H1 (cell line): Measurements from ENCODE around the gene ZNF512B. TPM values are rescaled to one million over a fixed set of nuclear protein-coding genes. Genes with fewer than 3 reads are reported as not detected.

Experiments used
- BRCA1 ChIP-seq: IDR thresholded peaks from 2 replicates; pipeline ENCODE4 v1.6.1; 2012; ENCODE audit warnings: low read depth, low read length, improper control_type of control experiment
- JUN ChIP-seq: IDR thresholded peaks from 2 replicates; pipeline ENCODE4 v1.6.1; 2011; ENCODE audit warnings: low read depth, mild to moderate bottlenecking, improper control_type of control experiment, low read length
- JUND ChIP-seq: IDR thresholded peaks from 2 replicates; pipeline ENCODE4 v1.6.1; 2011; ENCODE audit warnings: mild to moderate bottlenecking, improper control_type of control experiment, low read length
- KDM4A ChIP-seq: IDR thresholded peaks from one replicate; pipeline ENCODE4 v1.7.1; 2012; ENCODE audit warnings: low read depth, mild to moderate bottlenecking, moderate library complexity, low read length, inconsistent platforms; ENCODE audit not compliant: severe bottlenecking
- KDM5A ChIP-seq: fragments of 200-600 bp; IDR thresholded peaks from 2 replicates; pipeline ENCODE4 v1.7.1; 2012; ENCODE audit warnings: mild to moderate bottlenecking, low read length, inconsistent platforms, mixed read lengths
- PHF8 ChIP-seq: fragments of 200-600 bp; sonication (generic); conservative IDR thresholded peaks from 2 replicates; pipeline ENCODE4 v1.7.1; 2012; ENCODE audit warnings: low read depth, mild to moderate bottlenecking, inconsistent platforms, low read length, moderate library complexity
- RAD21 ChIP-seq, 2 experiments: IDR thresholded peaks in 1 of 2; conservative IDR thresholded peaks in 1 of 2; 2 replicates each; pipeline ENCODE4 v1.6.1; 2011; ENCODE audit warnings: low read depth in 2 of 2, low read length in 2 of 2, improper control_type of control experiment in 1 of 2, inconsistent platforms in 1 of 2, mild to moderate bottlenecking in 1 of 2, moderate library complexity in 1 of 2
- TAF1 ChIP-seq: IDR thresholded peaks from 2 replicates; pipeline ENCODE4 v1.6.1; 2011; ENCODE audit warnings: mild to moderate bottlenecking, low read depth, low read length
- polyA plus RNA-seq, 7 experiments: library from polyadenylated mRNA; depleted of rRNA in 3 of 7; stranded (reverse) in 5 of 7; unstranded in 2 of 7; fragments of >200 nt in 5 of 7; fragments of 200-250 nt in 2 of 7; gene quantifications; 1 replicate in 5 of 7; 2 replicates in 1 of 7; 4 replicates in 1 of 7; pipeline versions ENCODE4 v1.2.1 to v1.2.3, GENCODE V29; 2011 to 2013; ENCODE audit warnings: missing spikeins in 2 of 7, mixed read lengths in 2 of 7
- total RNA-seq: library from RNA; stranded (reverse); fragmentation: NEBNext Ultra II Directional; extraction: Animal tissue kit (Norgen Biotek cat#: 25700); gene quantifications from 2 replicates; pipeline ENCODE4 v1.2.1, GENCODE V29; 2021
- TF ChIP-seq, protein P1 (sequence below): fragments of 300-600 bp; sonication (generic); IDR thresholded peaks from 2 replicates; pipeline ENCODE4 v1.7.1; 2012; ENCODE audit warnings: low read length, moderate library complexity, mild to moderate bottlenecking, inconsistent platforms; ENCODE audit not compliant: insufficient replicate concordance

The ZNF512B gene
- total and polyA plus RNA-seq, 2 of the 8 experiments (the other 6 are each of a cell fraction or from before 2014, with no cell fraction given) = 7.3 to 26.6 TPM

DNA sequence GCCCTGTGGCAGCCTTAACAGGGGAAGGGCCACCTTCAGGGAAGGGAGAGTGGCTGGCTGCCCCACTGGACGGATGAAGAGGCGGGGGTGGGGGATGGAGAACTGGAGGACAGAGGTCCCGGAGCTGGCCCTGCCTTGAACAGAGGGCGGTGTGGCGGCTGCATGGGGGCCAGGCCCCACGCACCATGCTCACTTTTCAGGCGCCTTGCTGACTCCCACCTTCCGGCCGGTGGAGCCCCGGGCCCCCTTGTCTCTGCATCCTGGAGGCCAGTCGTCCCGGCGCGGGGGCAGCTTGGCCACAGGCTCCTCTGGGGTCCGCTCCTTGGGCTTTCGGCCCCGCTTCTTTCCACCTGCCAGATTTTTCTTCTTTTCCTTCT lies 10.0 kb downstream of the ZNF512B start (continued):
- TF ChIP-seq, protein P1, sequence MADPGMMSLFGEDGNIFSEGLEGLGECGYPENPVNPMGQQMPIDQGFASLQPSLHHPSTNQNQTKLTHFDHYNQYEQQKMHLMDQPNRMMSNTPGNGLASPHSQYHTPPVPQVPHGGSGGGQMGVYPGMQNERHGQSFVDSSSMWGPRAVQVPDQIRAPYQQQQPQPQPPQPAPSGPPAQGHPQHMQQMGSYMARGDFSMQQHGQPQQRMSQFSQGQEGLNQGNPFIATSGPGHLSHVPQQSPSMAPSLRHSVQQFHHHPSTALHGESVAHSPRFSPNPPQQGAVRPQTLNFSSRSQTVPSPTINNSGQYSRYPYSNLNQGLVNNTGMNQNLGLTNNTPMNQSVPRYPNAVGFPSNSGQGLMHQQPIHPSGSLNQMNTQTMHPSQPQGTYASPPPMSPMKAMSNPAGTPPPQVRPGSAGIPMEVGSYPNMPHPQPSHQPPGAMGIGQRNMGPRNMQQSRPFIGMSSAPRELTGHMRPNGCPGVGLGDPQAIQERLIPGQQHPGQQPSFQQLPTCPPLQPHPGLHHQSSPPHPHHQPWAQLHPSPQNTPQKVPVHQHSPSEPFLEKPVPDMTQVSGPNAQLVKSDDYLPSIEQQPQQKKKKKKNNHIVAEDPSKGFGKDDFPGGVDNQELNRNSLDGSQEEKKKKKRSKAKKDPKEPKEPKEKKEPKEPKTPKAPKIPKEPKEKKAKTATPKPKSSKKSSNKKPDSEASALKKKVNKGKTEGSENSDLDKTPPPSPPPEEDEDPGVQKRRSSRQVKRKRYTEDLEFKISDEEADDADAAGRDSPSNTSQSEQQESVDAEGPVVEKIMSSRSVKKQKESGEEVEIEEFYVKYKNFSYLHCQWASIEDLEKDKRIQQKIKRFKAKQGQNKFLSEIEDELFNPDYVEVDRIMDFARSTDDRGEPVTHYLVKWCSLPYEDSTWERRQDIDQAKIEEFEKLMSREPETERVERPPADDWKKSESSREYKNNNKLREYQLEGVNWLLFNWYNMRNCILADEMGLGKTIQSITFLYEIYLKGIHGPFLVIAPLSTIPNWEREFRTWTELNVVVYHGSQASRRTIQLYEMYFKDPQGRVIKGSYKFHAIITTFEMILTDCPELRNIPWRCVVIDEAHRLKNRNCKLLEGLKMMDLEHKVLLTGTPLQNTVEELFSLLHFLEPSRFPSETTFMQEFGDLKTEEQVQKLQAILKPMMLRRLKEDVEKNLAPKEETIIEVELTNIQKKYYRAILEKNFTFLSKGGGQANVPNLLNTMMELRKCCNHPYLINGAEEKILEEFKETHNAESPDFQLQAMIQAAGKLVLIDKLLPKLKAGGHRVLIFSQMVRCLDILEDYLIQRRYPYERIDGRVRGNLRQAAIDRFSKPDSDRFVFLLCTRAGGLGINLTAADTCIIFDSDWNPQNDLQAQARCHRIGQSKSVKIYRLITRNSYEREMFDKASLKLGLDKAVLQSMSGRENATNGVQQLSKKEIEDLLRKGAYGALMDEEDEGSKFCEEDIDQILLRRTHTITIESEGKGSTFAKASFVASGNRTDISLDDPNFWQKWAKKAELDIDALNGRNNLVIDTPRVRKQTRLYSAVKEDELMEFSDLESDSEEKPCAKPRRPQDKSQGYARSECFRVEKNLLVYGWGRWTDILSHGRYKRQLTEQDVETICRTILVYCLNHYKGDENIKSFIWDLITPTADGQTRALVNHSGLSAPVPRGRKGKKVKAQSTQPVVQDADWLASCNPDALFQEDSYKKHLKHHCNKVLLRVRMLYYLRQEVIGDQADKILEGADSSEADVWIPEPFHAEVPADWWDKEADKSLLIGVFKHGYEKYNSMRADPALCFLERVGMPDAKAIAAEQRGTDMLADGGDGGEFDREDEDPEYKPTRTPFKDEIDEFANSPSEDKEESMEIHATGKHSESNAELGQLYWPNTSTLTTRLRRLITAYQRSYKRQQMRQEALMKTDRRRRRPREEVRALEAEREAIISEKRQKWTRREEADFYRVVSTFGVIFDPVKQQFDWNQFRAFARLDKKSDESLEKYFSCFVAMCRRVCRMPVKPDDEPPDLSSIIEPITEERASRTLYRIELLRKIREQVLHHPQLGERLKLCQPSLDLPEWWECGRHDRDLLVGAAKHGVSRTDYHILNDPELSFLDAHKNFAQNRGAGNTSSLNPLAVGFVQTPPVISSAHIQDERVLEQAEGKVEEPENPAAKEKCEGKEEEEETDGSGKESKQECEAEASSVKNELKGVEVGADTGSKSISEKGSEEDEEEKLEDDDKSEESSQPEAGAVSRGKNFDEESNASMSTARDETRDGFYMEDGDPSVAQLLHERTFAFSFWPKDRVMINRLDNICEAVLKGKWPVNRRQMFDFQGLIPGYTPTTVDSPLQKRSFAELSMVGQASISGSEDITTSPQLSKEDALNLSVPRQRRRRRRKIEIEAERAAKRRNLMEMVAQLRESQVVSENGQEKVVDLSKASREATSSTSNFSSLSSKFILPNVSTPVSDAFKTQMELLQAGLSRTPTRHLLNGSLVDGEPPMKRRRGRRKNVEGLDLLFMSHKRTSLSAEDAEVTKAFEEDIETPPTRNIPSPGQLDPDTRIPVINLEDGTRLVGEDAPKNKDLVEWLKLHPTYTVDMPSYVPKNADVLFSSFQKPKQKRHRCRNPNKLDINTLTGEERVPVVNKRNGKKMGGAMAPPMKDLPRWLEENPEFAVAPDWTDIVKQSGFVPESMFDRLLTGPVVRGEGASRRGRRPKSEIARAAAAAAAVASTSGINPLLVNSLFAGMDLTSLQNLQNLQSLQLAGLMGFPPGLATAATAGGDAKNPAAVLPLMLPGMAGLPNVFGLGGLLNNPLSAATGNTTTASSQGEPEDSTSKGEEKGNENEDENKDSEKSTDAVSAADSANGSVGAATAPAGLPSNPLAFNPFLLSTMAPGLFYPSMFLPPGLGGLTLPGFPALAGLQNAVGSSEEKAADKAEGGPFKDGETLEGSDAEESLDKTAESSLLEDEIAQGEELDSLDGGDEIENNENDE = no peak
- no peak for TF ChIP-seq JUN
- no peak for TF ChIP-seq KDM4A
- no peak for TF ChIP-seq BRCA1
- no peak for TF ChIP-seq PHF8
- TF ChIP-seq TAF1 = no peak
- TF ChIP-seq JUND = no peak
- TF ChIP-seq RAD21 (IDR thresholded peaks at IDR 0.05 in 1 of 2, conservative IDR thresholded peaks at IDR 0.05 in 1 of 2; ENCODE audit: low read depth in 2 of 2, low read length in 2 of 2) = no peak
- TF ChIP-seq KDM5A = no peak
